ENCODE results near the gene NR2F1-AS1. TPM values are rescaled to one million over a fixed set of nuclear protein-coding genes. Genes with fewer than 3 reads are reported as not detected.

Gene NR2F1-AS1
- total and polyA plus RNA-seq, 2 experiments from 2014 or later: 0.59 to 4.5 TPM

DNA sequence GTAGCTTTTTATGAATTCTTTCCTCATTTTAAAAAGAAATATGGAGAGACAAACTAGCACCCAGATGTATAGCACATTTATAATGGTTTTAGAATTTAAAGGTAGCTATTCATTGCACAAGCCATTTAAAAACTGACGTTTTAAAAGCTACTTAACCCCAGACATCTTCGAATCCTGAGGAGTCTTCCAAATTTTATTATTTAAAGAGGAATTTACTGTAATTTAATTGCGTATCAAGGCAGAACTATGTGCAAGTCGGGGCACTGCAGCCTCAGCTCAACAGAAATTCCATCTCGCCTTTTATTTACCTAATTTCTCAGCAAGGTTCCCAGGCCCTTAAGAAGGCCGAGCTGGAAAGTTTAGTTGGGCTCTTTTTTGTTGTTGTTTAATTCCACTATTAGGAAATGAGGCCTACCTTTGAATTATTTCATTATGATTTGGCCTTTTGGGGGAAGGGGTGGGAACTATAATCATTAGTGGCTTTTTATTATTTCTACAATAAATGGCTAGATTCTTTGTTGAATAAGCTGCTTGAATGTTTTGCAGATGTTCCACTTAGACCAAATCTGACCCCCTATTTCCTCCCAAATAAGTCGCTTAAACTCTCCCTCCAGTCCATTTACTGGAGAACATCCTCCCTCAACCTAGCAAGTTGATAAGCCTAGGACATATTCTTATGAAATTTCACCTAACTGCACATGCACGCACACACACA, 22.2 kb upstream of the NR2F1-AS1 start:
- H3K79me2 ChIP-seq (replicated peaks; ENCODE audit: insufficient read depth): no peaks in the 10 kb centered on the region
- Mint-ChIP-seq H3K36me3 (ENCODE audit: low read depth) (peaks cover 3% of the 10 kb centered on the region; the same call in 2 of the 3 replicates), H3K4me1 (peaks cover 34% of the 10 kb centered on the region), H3K4me3 (peak overlapping the region; percentile 54), H3K27ac (no peak overlapping the region), H3K27me3 (ENCODE audit: insufficient read depth, low read depth, poor library complexity) (no peaks in the 10 kb centered on the region), H3K9me3 (peaks cover 7% of the 10 kb centered on the region; the same call in 2 of the 3 replicates)
- H2AFZ ChIP-seq: no peak overlapping the region
- ATAC-seq: no peak
- peaks cover 69% of the 10 kb centered on the region for H3K4me1 ChIP-seq (ENCODE audit: insufficient read depth)
- peaks cover 31% of the 10 kb centered on the region for H4K20me1 ChIP-seq (replicated peaks; ENCODE audit: insufficient read depth)
- H3K27me3 ChIP-seq (ENCODE audit: insufficient read depth): peaks cover 100% of the 10 kb centered on the region
- no peak overlapping the region for H3K27ac ChIP-seq (ENCODE audit: low read depth)
- peak; percentile 52 for DNase-seq (ENCODE audit: low spot score)
- H3K4me3 ChIP-seq: peak overlapping the region; percentile 42; the same call in 1 of the 2 replicates
- TF ChIP-seq EZH2 (IDR thresholded peaks at IDR 0.05; ENCODE audit: low read depth, unreplicated experiment) (peak; percentile 62), ZNF462 (CRISPR knock-in tag; IDR thresholded peaks at IDR 0.05) (no peak)
- no peaks in the 10 kb centered on the region for H3K9me2 ChIP-seq (ENCODE audit: insufficient read depth)
- peak overlapping the region; percentile 74 for H3K4me2 ChIP-seq
- peaks cover 34% of the 10 kb centered on the region for H3F3A ChIP-seq (replicated peaks; ENCODE audit: low read depth)
- H3K36me3 ChIP-seq (ENCODE audit: insufficient read depth): no peaks in the 10 kb centered on the region

DNA sequence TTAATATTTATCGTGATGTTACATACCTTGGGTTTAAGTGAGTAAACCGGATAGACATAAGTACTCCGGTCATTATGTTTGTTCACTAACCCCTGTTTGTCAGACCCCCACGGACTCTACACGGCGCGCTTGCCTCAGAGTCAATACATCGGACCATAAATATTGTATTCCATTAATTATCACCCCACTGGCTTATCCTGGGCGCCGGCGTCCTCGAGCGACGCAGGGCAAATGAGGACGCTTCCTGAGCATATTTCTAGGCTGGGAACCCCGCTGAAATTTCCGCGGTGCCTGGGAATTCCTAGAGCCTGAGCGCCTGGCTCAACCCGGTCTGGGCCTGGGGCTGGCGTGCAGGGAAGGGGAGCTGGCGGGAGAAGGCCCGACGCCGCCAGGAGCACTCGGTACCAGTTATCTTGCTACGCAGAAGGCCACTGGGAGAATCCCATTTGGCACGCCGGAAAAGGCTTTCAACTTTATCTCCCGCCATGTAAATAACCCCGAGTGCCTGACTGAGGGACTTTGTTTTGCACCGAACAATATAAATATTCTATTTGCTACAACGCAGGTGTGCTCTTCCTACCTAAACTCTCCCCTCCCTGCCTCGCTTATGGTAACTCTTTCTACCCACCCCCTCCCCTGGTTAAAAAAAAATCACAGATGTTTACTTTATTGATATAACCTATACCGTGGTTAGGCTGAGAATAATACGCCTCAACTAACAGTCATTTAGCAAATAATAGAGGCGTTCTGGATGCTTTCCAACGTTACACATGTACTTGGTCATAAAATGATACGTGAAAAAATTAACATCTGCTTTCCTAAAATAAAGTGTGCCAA, 21.4 kb upstream of the NR2F1-AS1 start:
- H3K4me3 ChIP-seq: peak overlapping the region; percentile 42
- TF ChIP-seq ZNF331 (CRISPR knock-in tag; IDR thresholded peaks at IDR 0.05; ENCODE audit: low read depth): no peak
- no peak for TF ChIP-seq REST (IDR thresholded peaks at IDR 0.05; ENCODE audit: unreplicated experiment)
- no peak for TF ChIP-seq POLR2AphosphoS5 (IDR thresholded peaks at IDR 0.05; ENCODE audit: low read depth)
- peak; percentile 44 for TF ChIP-seq EZH2phosphoT487 (IDR thresholded peaks at IDR 0.05; ENCODE audit: unreplicated experiment)
- TF ChIP-seq ZNF114 (CRISPR knock-in tag; IDR thresholded peaks at IDR 0.05): no peak
- Mint-ChIP-seq H3K4me3 (peak overlapping the region; percentile 46), H3K9me3 (peaks cover 7% of the 10 kb centered on the region; the same call in 2 of the 3 replicates), H3K4me1 (peaks cover 27% of the 10 kb centered on the region), H3K27ac (no peak overlapping the region), H3K27me3 (ENCODE audit: insufficient read depth, low read depth, poor library complexity) (no peaks in the 10 kb centered on the region), H3K36me3 (ENCODE audit: low read depth) (peaks cover 3% of the 10 kb centered on the region; the same call in 2 of the 3 replicates)
- DNase-seq (ENCODE audit: low spot score) (peak; percentile 87), ATAC-seq (peak; percentile 67)
- peaks cover 100% of the 10 kb centered on the region for H3K27me3 ChIP-seq (ENCODE audit: insufficient read depth)
- H3K79me2 ChIP-seq (replicated peaks; ENCODE audit: insufficient read depth): no peaks in the 10 kb centered on the region
- H4K20me1 ChIP-seq (replicated peaks; ENCODE audit: insufficient read depth): peaks cover 38% of the 10 kb centered on the region
- H3K36me3 ChIP-seq (ENCODE audit: insufficient read depth): no peaks in the 10 kb centered on the region
- H3F3A ChIP-seq (replicated peaks; ENCODE audit: low read depth): peaks cover 37% of the 10 kb centered on the region
- H3K4me1 ChIP-seq (ENCODE audit: insufficient read depth): peaks cover 71% of the 10 kb centered on the region
- H3K4me2 ChIP-seq: peak overlapping the region; percentile 74
- no peak overlapping the region for H3K27ac ChIP-seq (ENCODE audit: low read depth)
- no peak overlapping the region for H2AFZ ChIP-seq
- H3K9me2 ChIP-seq (ENCODE audit: insufficient read depth): no peaks in the 10 kb centered on the region
